ENCODE results near the gene FOS.

The FOS gene

DNA sequence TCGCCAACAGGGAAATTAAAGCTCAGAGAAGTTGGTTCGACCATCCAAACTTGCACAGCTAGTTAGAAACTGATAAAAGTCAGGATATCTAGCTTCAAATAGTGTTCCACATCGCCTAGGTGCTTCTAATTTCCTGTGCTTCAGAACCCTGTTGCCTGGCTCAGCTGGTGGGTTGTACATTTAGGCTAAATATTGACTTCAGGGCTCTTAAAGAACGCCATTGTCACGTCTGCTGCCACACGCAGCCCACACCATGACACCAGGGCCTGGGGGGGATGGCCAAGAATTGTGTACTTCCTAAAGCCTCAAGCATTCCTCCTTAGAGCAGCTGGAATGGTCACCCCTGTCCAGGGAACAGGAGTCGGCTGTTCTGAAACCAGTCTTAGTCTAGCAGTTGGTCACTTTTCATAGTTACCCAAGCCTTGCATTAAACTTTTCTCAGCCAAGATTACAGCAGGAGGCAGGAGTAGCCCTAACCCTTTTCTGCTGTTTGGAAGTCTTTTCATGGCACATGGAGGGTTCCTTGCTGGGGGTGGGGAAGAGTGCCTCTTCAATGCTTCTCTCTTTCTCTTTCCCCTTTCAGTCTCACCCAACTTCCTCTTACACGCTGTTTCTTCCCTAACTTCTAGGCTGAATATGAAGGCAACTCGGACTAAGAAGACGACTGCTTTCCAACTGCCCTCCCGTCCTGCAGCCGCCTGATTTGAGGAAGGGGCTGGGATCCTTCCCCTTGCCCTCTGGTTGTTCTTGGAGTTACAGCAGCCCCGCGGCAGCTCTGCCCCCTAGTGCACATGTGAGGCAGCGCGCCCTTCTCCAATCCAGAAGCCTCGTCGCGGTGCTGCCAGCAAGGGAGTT is 17.1 kb downstream of the FOS start:
- DNase-seq (ENCODE audit: low spot score) (no peak), ATAC-seq (ENCODE audit: low read depth) (peak; percentile 26; the same call in 2 of the 3 replicates)
- Histone ChIP-seq H3K4me3 (ENCODE audit: severe bottlenecking) (peak overlapping the region; percentile 52), H3K4me1 (ENCODE audit: insufficient read depth, poor library complexity, severe bottlenecking) (peaks cover 29% of the 10 kb centered on the region), H3K36me3 (ENCODE audit: low read depth) (no peaks in the 10 kb centered on the region), H3K9me3 (ENCODE audit: severe bottlenecking) (no peaks in the 10 kb centered on the region), H3K27me3 (ENCODE audit: insufficient read depth, poor library complexity, severe bottlenecking) (no peaks in the 10 kb centered on the region), H3K27ac (ENCODE audit: poor library complexity, severe bottlenecking) (peak overlapping the region; percentile 80)
- peak; percentile 99 for TF ChIP-seq CTCF (IDR thresholded peaks at IDR 0.05; ENCODE audit: poor library complexity, severe bottlenecking)

DNA sequence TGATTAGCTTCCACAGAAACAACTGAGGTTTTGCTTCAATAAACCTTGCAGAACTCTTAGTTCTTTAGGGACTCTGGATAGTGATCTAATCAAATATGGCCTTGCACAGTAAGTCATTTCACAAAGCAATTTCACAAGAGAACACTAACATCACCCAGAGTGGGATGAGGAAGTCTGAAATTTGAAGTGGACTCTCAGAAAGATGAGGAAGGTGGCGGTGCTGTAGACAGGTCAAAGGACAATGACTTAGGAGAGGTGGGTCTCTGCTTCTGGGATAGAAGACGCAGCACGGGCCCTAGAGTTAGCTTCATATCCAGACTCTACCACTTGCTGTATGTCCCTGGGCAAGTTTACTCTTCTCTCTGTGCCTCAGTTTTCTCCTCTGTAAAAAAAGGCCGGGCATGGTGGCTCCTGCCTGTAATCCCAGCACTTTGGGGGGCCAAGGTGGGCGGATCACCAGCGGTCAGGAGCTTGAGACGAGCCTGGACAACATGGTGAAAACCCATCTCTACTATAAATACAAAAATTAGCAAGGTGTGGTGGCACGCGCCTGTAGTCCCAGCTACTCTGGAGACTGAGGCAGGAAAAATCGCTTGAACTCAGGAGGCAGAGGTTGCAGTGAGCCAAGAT is 18.9 kb downstream of the FOS start:
- Histone ChIP-seq H3K27ac (ENCODE audit: poor library complexity, severe bottlenecking) (no peak overlapping the region), H3K4me1 (ENCODE audit: insufficient read depth, poor library complexity, severe bottlenecking) (peaks cover 29% of the 10 kb centered on the region), H3K9me3 (ENCODE audit: severe bottlenecking) (no peaks in the 10 kb centered on the region), H3K27me3 (ENCODE audit: insufficient read depth, poor library complexity, severe bottlenecking) (no peaks in the 10 kb centered on the region), H3K36me3 (ENCODE audit: low read depth) (no peaks in the 10 kb centered on the region), H3K4me3 (ENCODE audit: severe bottlenecking) (no peak overlapping the region)
- ATAC-seq (ENCODE audit: low read depth) (no peak), DNase-seq (ENCODE audit: low spot score) (no peak)
- TF ChIP-seq CTCF (IDR thresholded peaks at IDR 0.05; ENCODE audit: poor library complexity, severe bottlenecking): no peak

GRCh38 chr14:75298187-75298965 is 19.7 kb downstream of the FOS start:
- no peaks in the 10 kb centered on the region for H3K36me3 ChIP-seq (ENCODE audit: low read depth)
- no peaks in the 10 kb centered on the region for H3K27me3 ChIP-seq (ENCODE audit: insufficient read depth, poor library complexity, severe bottlenecking)
- DNase-seq (ENCODE audit: low spot score): peak; percentile 62
- H3K4me1 ChIP-seq (ENCODE audit: insufficient read depth, poor library complexity, severe bottlenecking): peaks cover 29% of the 10 kb centered on the region
- H3K9me3 ChIP-seq (ENCODE audit: severe bottlenecking): no peaks in the 10 kb centered on the region
- no peak for TF ChIP-seq CTCF (IDR thresholded peaks at IDR 0.05; ENCODE audit: poor library complexity, severe bottlenecking)
- no peak for ATAC-seq (ENCODE audit: low read depth)
- H3K27ac ChIP-seq (ENCODE audit: poor library complexity, severe bottlenecking): peak overlapping the region; percentile 45
- H3K4me3 ChIP-seq (ENCODE audit: severe bottlenecking): no peak overlapping the region

GRCh38 chr14:75299059-75299458 is 20.4 kb downstream of the FOS start:
- H3K27me3 ChIP-seq (ENCODE audit: insufficient read depth, poor library complexity, severe bottlenecking): no peaks in the 10 kb centered on the region
- no peaks in the 10 kb centered on the region for H3K9me3 ChIP-seq (ENCODE audit: severe bottlenecking)
- ATAC-seq (ENCODE audit: low read depth) (no peak), DNase-seq (ENCODE audit: low spot score) (no peak)
- TF ChIP-seq CTCF (IDR thresholded peaks at IDR 0.05; ENCODE audit: poor library complexity, severe bottlenecking): no peak
- peak overlapping the region; percentile 45 for H3K27ac ChIP-seq (ENCODE audit: poor library complexity, severe bottlenecking)
- peaks cover 29% of the 10 kb centered on the region for H3K4me1 ChIP-seq (ENCODE audit: insufficient read depth, poor library complexity, severe bottlenecking)
- no peak overlapping the region for H3K4me3 ChIP-seq (ENCODE audit: severe bottlenecking)
- no peaks in the 10 kb centered on the region for H3K36me3 ChIP-seq (ENCODE audit: low read depth)

Measured in RWPE2 (cell line).